ENCODE measurements around the gene CFC1B. TPM values are rescaled to one million over a fixed set of nuclear protein-coding genes. Genes with fewer than 3 reads are reported as not detected.
"Not testable (repeated sequence)": the region's sequence is repeated elsewhere in the genome, so short reads cannot be mapped to it uniquely, and the experiment has no call there.

The CFC1B gene
- total RNA-seq, 1 donor from 2014 or later, result not detected

GRCh38 chr2:130527365-130527967, 6.4 kb downstream of the CFC1B start:
- H3K4me2 ChIP-seq; H3K79me2 ChIP-seq (ENCODE audit: low read depth); H3K4me3 ChIP-seq; H3K4me1 ChIP-seq; H3K9ac ChIP-seq; H3K4me1 Mint-ChIP-seq; H3K9me3 ChIP-seq (ENCODE audit: low read depth); H3K36me3 Mint-ChIP-seq; H3K27me3 Mint-ChIP-seq (ENCODE audit: insufficient read depth, low read depth); H3K27me3 ChIP-seq; H2AFZ ChIP-seq (replicated peaks); H3K27ac Mint-ChIP-seq; H4K20me1 ChIP-seq (ENCODE audit: low read depth); H3F3A ChIP-seq (ENCODE audit: low read depth); H3K4me3 Mint-ChIP-seq; H3K27ac ChIP-seq; H3K9me3 Mint-ChIP-seq; DNase-seq (ENCODE audit: low spot score); H3K36me3 ChIP-seq: not testable (repeated sequence)

GRCh38 chr2:130529545-130529944, 8.5 kb downstream of the CFC1B start:
- H3K27ac ChIP-seq; H3K9me3 ChIP-seq (ENCODE audit: low read depth); H3K4me1 Mint-ChIP-seq; H4K20me1 ChIP-seq (ENCODE audit: low read depth); H3K27ac Mint-ChIP-seq; H3K9ac ChIP-seq; H3K4me2 ChIP-seq; H3K9me3 Mint-ChIP-seq; H3K4me3 ChIP-seq; H3K36me3 ChIP-seq; H3K27me3 Mint-ChIP-seq (ENCODE audit: insufficient read depth, low read depth); H2AFZ ChIP-seq (replicated peaks); H3F3A ChIP-seq (ENCODE audit: low read depth); DNase-seq (ENCODE audit: low spot score); H3K4me3 Mint-ChIP-seq; H3K4me1 ChIP-seq; H3K79me2 ChIP-seq (ENCODE audit: low read depth); H3K36me3 Mint-ChIP-seq; H3K27me3 ChIP-seq: not testable (repeated sequence)

GRCh38 chr2:130530212-130530611, 9.2 kb downstream of the CFC1B start:
- not testable (repeated sequence) for H3K4me1 ChIP-seq; H3K9me3 ChIP-seq (ENCODE audit: low read depth); H3K4me3 Mint-ChIP-seq; H4K20me1 ChIP-seq (ENCODE audit: low read depth); DNase-seq (ENCODE audit: low spot score); H3K79me2 ChIP-seq (ENCODE audit: low read depth); H3F3A ChIP-seq (ENCODE audit: low read depth); H3K4me2 ChIP-seq; H3K9me3 Mint-ChIP-seq; H3K27me3 Mint-ChIP-seq (ENCODE audit: insufficient read depth, low read depth); H3K36me3 Mint-ChIP-seq; H3K27me3 ChIP-seq; H3K4me3 ChIP-seq; H2AFZ ChIP-seq (replicated peaks); H3K9ac ChIP-seq; H3K36me3 ChIP-seq; H3K4me1 Mint-ChIP-seq; H3K27ac Mint-ChIP-seq; H3K27ac ChIP-seq

- not testable (repeated sequence) for H4K20me1 ChIP-seq (ENCODE audit: low read depth); H3K36me3 Mint-ChIP-seq; H3K36me3 ChIP-seq; H3K27ac Mint-ChIP-seq; DNase-seq (ENCODE audit: low spot score); H3K9me3 Mint-ChIP-seq; H3F3A ChIP-seq (ENCODE audit: low read depth); H3K27me3 Mint-ChIP-seq (ENCODE audit: insufficient read depth, low read depth); H3K4me2 ChIP-seq; H3K4me1 ChIP-seq; H3K4me3 ChIP-seq; H3K9me3 ChIP-seq (ENCODE audit: low read depth); H3K79me2 ChIP-seq (ENCODE audit: low read depth); H3K27ac ChIP-seq; H3K27me3 ChIP-seq; H2AFZ ChIP-seq (replicated peaks); H3K4me3 Mint-ChIP-seq; H3K4me1 Mint-ChIP-seq; H3K9ac ChIP-seq
Measured at GRCh38 chr2:130531225-130531624, 10.2 kb downstream of the CFC1B start.

GRCh38 chr2:130531672-130532071, 10.7 kb downstream of the CFC1B start:
- H3K9me3 Mint-ChIP-seq; H2AFZ ChIP-seq (replicated peaks): not testable (repeated sequence)

GRCh38 chr2:130536654-130537053, 15.6 kb downstream of the CFC1B start:
- not testable (repeated sequence) for H3K4me1 ChIP-seq; H3K27ac ChIP-seq; H4K20me1 ChIP-seq (ENCODE audit: low read depth); H3K4me3 ChIP-seq; DNase-seq (ENCODE audit: low spot score); H3K4me2 ChIP-seq; H2AFZ ChIP-seq (replicated peaks); H3K27me3 ChIP-seq; H3K27ac Mint-ChIP-seq; H3K9me3 Mint-ChIP-seq; H3K36me3 Mint-ChIP-seq; H3F3A ChIP-seq (ENCODE audit: low read depth); H3K4me1 Mint-ChIP-seq; H3K9me3 ChIP-seq (ENCODE audit: low read depth); H3K27me3 Mint-ChIP-seq (ENCODE audit: insufficient read depth, low read depth); H3K79me2 ChIP-seq (ENCODE audit: low read depth); H3K36me3 ChIP-seq; H3K4me3 Mint-ChIP-seq; H3K9ac ChIP-seq

More at GRCh38 chr2:130531672-130532071, 10.7 kb downstream of the CFC1B start:
- not testable (repeated sequence) for H3K4me2 ChIP-seq; H3K27me3 ChIP-seq; H3K79me2 ChIP-seq (ENCODE audit: low read depth); H3K9ac ChIP-seq; H3K27ac ChIP-seq; H3K36me3 ChIP-seq; DNase-seq (ENCODE audit: low spot score); H3K4me3 ChIP-seq; H3K36me3 Mint-ChIP-seq; H3K27ac Mint-ChIP-seq; H3K27me3 Mint-ChIP-seq (ENCODE audit: insufficient read depth, low read depth); H3K4me1 Mint-ChIP-seq; H3F3A ChIP-seq (ENCODE audit: low read depth); H3K9me3 ChIP-seq (ENCODE audit: low read depth); H4K20me1 ChIP-seq (ENCODE audit: low read depth); H3K4me3 Mint-ChIP-seq; H3K4me1 ChIP-seq

- H3K36me3 Mint-ChIP-seq; H3K4me1 Mint-ChIP-seq; H3K9me3 Mint-ChIP-seq; H2AFZ ChIP-seq (replicated peaks); H3K36me3 ChIP-seq; H3K9ac ChIP-seq; H4K20me1 ChIP-seq (ENCODE audit: low read depth); H3K27me3 Mint-ChIP-seq (ENCODE audit: insufficient read depth, low read depth); H3K27me3 ChIP-seq; H3K79me2 ChIP-seq (ENCODE audit: low read depth); H3K4me2 ChIP-seq; H3K9me3 ChIP-seq (ENCODE audit: low read depth); H3K4me3 Mint-ChIP-seq; H3K4me3 ChIP-seq; DNase-seq (ENCODE audit: low spot score); H3F3A ChIP-seq (ENCODE audit: low read depth); H3K4me1 ChIP-seq; H3K27ac ChIP-seq; H3K27ac Mint-ChIP-seq: not testable (repeated sequence)
Measured at GRCh38 chr2:130538271-130538670, 17.2 kb downstream of the CFC1B start.

GRCh38 chr2:130542789-130543188, 21.8 kb downstream of the CFC1B start:
- not testable (repeated sequence) for H3K27ac Mint-ChIP-seq; H3K4me1 Mint-ChIP-seq; H3K4me1 ChIP-seq; H3K79me2 ChIP-seq (ENCODE audit: low read depth); H3K9me3 Mint-ChIP-seq; H3K4me2 ChIP-seq; H3K36me3 Mint-ChIP-seq; H3K27ac ChIP-seq; H3K36me3 ChIP-seq; DNase-seq (ENCODE audit: low spot score); H3K27me3 Mint-ChIP-seq (ENCODE audit: insufficient read depth, low read depth); H3K9me3 ChIP-seq (ENCODE audit: low read depth); H4K20me1 ChIP-seq (ENCODE audit: low read depth); H3K4me3 Mint-ChIP-seq; H3K27me3 ChIP-seq; H3K9ac ChIP-seq; H3F3A ChIP-seq (ENCODE audit: low read depth); H2AFZ ChIP-seq (replicated peaks); H3K4me3 ChIP-seq
